Endodermal cell (in vitro differentiated cells): ENCODE measurements around the gene ATIC. TPM values are rescaled to one million over a fixed set of nuclear protein-coding genes. Genes with fewer than 3 reads are reported as not detected.

ENCODE experiments used
- DNase-seq: peaks from one replicate; pipeline ENCODE4 v3.0.0-alpha.2; 2017
- H3K27ac ChIP-seq: 2 replicates; pipeline ENCODE4 v1.5.1; 2013; ENCODE audit warnings: mild to moderate bottlenecking, low read depth, low read length, moderate library complexity
- H3K27me3 ChIP-seq: 2 replicates; pipeline ENCODE4 v1.6.1; 2013; ENCODE audit warnings: mild to moderate bottlenecking, low read length, moderate library complexity; ENCODE audit not compliant: insufficient read depth, control insufficient read depth, poor library complexity, severe bottlenecking
- H3K36me3 ChIP-seq: 2 replicates; pipeline ENCODE4 v1.7.0; 2013; ENCODE audit warnings: mild to moderate bottlenecking, low read length, moderate library complexity; ENCODE audit not compliant: control insufficient read depth, insufficient read depth
- H3K4me1 ChIP-seq: one replicate; pipeline ENCODE4 v1.7.0; 2013; ENCODE audit warnings: low read length; ENCODE audit not compliant: control insufficient read depth, insufficient read depth
- H3K4me3 ChIP-seq: 2 replicates; pipeline ENCODE4 v1.5.1; 2013; ENCODE audit warnings: mild to moderate bottlenecking, low read length, moderate library complexity
- H3K9ac ChIP-seq: 2 replicates; pipeline ENCODE4 v1.6.1; 2013; ENCODE audit warnings: mild to moderate bottlenecking, low read length, moderate library complexity; ENCODE audit not compliant: poor library complexity, severe bottlenecking; ENCODE audit errors: extremely low read depth
- H3K9me3 ChIP-seq: 2 replicates; pipeline ENCODE4 v1.6.1; 2013; ENCODE audit warnings: mild to moderate bottlenecking, low read length, moderate library complexity; ENCODE audit not compliant: control insufficient read depth
- H3K27ac Mint-ChIP-seq: 2 replicates; pipeline ENCODE4 v1.8.0; 2020; ENCODE audit warnings: mixed read lengths
- H3K27me3 Mint-ChIP-seq: 2 replicates; pipeline ENCODE4 v1.8.0; 2021; ENCODE audit warnings: mild to moderate bottlenecking, mixed read lengths; ENCODE audit not compliant: insufficient read depth
- H3K36me3 Mint-ChIP-seq: 2 replicates; pipeline ENCODE4 v1.8.0; 2020; ENCODE audit warnings: low read depth, mixed read lengths
- H3K4me1 Mint-ChIP-seq: 2 replicates; pipeline ENCODE4 v1.8.0; 2020; ENCODE audit warnings: mixed read lengths
- H3K4me3 Mint-ChIP-seq: 2 replicates; pipeline ENCODE4 v1.8.0; 2020; ENCODE audit warnings: mild to moderate bottlenecking, moderate library complexity, mixed read lengths
- H3K9me3 Mint-ChIP-seq: 2 replicates; pipeline ENCODE4 v1.8.0; 2020; ENCODE audit warnings: mild to moderate bottlenecking, mixed read lengths
- CTCF ChIP-seq: fragments of 200-600 bp; sonication (generic); conservative IDR thresholded peaks from 2 replicates; pipeline ENCODE4 v1.5.0; 2021; ENCODE audit warnings: antibody characterized with exemption, mild to moderate bottlenecking
- WGBS, 2 experiments: methylation state at CpG; one replicate each; pipeline versions ENCODE4 v1.1.5 to v1.1.7; 2013; ENCODE audit warnings: missing lambda C conversion rate in 2 of 2, mixed read lengths in 1 of 2; ENCODE audit not compliant: insufficient coverage in 1 of 2, insufficient read length in 1 of 2; 5-methylcytosine and 5-hydroxymethylcytosine counted together
- total RNA-seq, 2 donors: library from RNA; stranded (reverse); fragmentation: NEBNext Ultra II Directional in 1 of 2; extraction: Animal tissue kit (Norgen Biotek cat#: 25700) in 1 of 2; gene quantifications; 2 replicates in 1 of 2; 3 replicates in 1 of 2; pipeline ENCODE4 v1.2.1, GENCODE V29; 2021

The ATIC gene
- total RNA-seq, 2 donors from 2014 or later = 185 to 209 TPM

- H3K4me3 Mint-ChIP-seq = no peak overlapping the region
- TF ChIP-seq CTCF = no peak
- H3K4me1 Mint-ChIP-seq = no peaks in the 10 kb centered on the region
- H3K4me1 ChIP-seq = no peaks in the 10 kb centered on the region
- H3K9me3 ChIP-seq = no peaks in the 10 kb centered on the region
- no peaks in the 10 kb centered on the region for H3K9me3 Mint-ChIP-seq
- H3K36me3 ChIP-seq = peaks cover 90% of the 10 kb centered on the region
- peaks cover 91% of the 10 kb centered on the region for H3K36me3 Mint-ChIP-seq
- H3K27ac Mint-ChIP-seq = no peak overlapping the region
- no peak for DNase-seq
- no peaks in the 10 kb centered on the region for H3K27me3 Mint-ChIP-seq
- H3K4me3 ChIP-seq = no peak overlapping the region
- H3K9ac ChIP-seq = no peak overlapping the region
- H3K27me3 ChIP-seq = no peaks in the 10 kb centered on the region
- H3K27ac ChIP-seq = no peak overlapping the region
Measured at GRCh38 chr2:215382480-215382879, 70.6 kb downstream of the ATIC start.

- peaks cover 91% of the 10 kb centered on the region for H3K36me3 Mint-ChIP-seq
- Histone ChIP-seq H3K36me3 (peaks cover 90% of the 10 kb centered on the region), H3K27me3 (no peaks in the 10 kb centered on the region), H3K4me3 (no peak overlapping the region), H3K9me3 (no peaks in the 10 kb centered on the region), H3K9ac (no peak overlapping the region), H3K27ac (no peak overlapping the region), H3K4me1 (no peaks in the 10 kb centered on the region)
- 97 to 98% methylated on average over 4 to 8 of the region's 8 CpGs for WGBS, 2 experiments
- no peak overlapping the region for H3K4me3 Mint-ChIP-seq
- no peak for DNase-seq
- H3K27ac Mint-ChIP-seq = no peak overlapping the region
- no peaks in the 10 kb centered on the region for H3K9me3 Mint-ChIP-seq
- no peaks in the 10 kb centered on the region for H3K27me3 Mint-ChIP-seq
- TF ChIP-seq CTCF = no peak
- H3K4me1 Mint-ChIP-seq = no peaks in the 10 kb centered on the region
Measured at GRCh38 chr2:215383652-215384279, 71.9 kb downstream of the ATIC start.

- Histone ChIP-seq H3K27ac (no peak overlapping the region), H3K9me3 (no peaks in the 10 kb centered on the region), H3K9ac (no peak overlapping the region), H3K27me3 (no peaks in the 10 kb centered on the region), H3K36me3 (peaks cover 87% of the 10 kb centered on the region), H3K4me1 (no peaks in the 10 kb centered on the region), H3K4me3 (no peak overlapping the region)
- DNase-seq = no peak
- WGBS, 2 experiments = 93 to 94% methylated on average over 3 to 5 of the region's 7 CpGs
- TF ChIP-seq CTCF = no peak
- Mint-ChIP-seq H3K27me3 (no peaks in the 10 kb centered on the region), H3K4me1 (no peaks in the 10 kb centered on the region), H3K27ac (no peak overlapping the region), H3K4me3 (no peak overlapping the region), H3K9me3 (no peaks in the 10 kb centered on the region), H3K36me3 (peaks cover 88% of the 10 kb centered on the region)
Measured at GRCh38 chr2:215384710-215385109, 72.9 kb downstream of the ATIC start.
